ENCODE results near the gene TRPC4AP.

The TRPC4AP gene

GRCh38 chr20:35017099-35017835, 75.3 kb downstream of the TRPC4AP start:
- no peak overlapping the region for H3K4me3 ChIP-seq (ENCODE audit: low read length, poor library complexity, severe bottlenecking)
- no peak overlapping the region for H2AFZ ChIP-seq (ENCODE audit: low read length)
- no peaks in the 10 kb centered on the region for H3K9me2 ChIP-seq (replicated peaks; ENCODE audit: low read depth, low read length)
- H3K4me2 ChIP-seq (ENCODE audit: low read depth, low read length, poor library complexity, severe bottlenecking): no peak overlapping the region
- no peak overlapping the region for H3K9ac ChIP-seq (ENCODE audit: low read depth, low read length, poor library complexity, severe bottlenecking)
- TF ChIP-seq CTCF (conservative IDR thresholded peaks at IDR 0.05; ENCODE audit: low read length): no peak
- no peak for TF ChIP-seq EZH2phosphoT487 (IDR thresholded peaks at IDR 0.05; ENCODE audit: borderline replicate concordance)
- H3K9me3 ChIP-seq (ENCODE audit: insufficient read depth, low read depth, low read length): no peaks in the 10 kb centered on the region
- H3K27me3 ChIP-seq (ENCODE audit: insufficient read depth, low read length, poor library complexity, severe bottlenecking): no peaks in the 10 kb centered on the region
- H3K36me3 ChIP-seq (ENCODE audit: insufficient read depth, low read length): peaks cover 91% of the 10 kb centered on the region
- H4K20me1 ChIP-seq (ENCODE audit: insufficient read depth, low read length, poor library complexity, severe bottlenecking): no peaks in the 10 kb centered on the region
- H3K4me1 ChIP-seq (ENCODE audit: insufficient read depth, low read length, poor library complexity, severe bottlenecking): peaks cover 3% of the 10 kb centered on the region
- no peaks in the 10 kb centered on the region for H3K79me2 ChIP-seq (ENCODE audit: insufficient read depth, low read length)
- no peaks in the 10 kb centered on the region for H3F3A ChIP-seq (ENCODE audit: low read depth)

- Histone ChIP-seq H3K9me2 (replicated peaks; ENCODE audit: low read depth, low read length) (no peaks in the 10 kb centered on the region), H3K4me3 (ENCODE audit: low read length, poor library complexity, severe bottlenecking) (no peak overlapping the region), H3F3A (ENCODE audit: low read depth) (no peaks in the 10 kb centered on the region), H3K27me3 (ENCODE audit: insufficient read depth, low read length, poor library complexity, severe bottlenecking) (no peaks in the 10 kb centered on the region), H3K9me3 (ENCODE audit: insufficient read depth, low read depth, low read length) (no peaks in the 10 kb centered on the region), H3K9ac (ENCODE audit: low read depth, low read length, poor library complexity, severe bottlenecking) (no peak overlapping the region), H3K4me1 (ENCODE audit: insufficient read depth, low read length, poor library complexity, severe bottlenecking) (peaks cover 3% of the 10 kb centered on the region), H3K4me2 (ENCODE audit: low read depth, low read length, poor library complexity, severe bottlenecking) (no peak overlapping the region), H4K20me1 (ENCODE audit: insufficient read depth, low read length, poor library complexity, severe bottlenecking) (no peaks in the 10 kb centered on the region), H2AFZ (ENCODE audit: low read length) (no peak overlapping the region), H3K79me2 (ENCODE audit: insufficient read depth, low read length) (no peaks in the 10 kb centered on the region), H3K36me3 (ENCODE audit: insufficient read depth, low read length) (peaks cover 94% of the 10 kb centered on the region)
- TF ChIP-seq CTCF (conservative IDR thresholded peaks at IDR 0.05; ENCODE audit: low read length): no peak
- TF ChIP-seq EZH2phosphoT487 (IDR thresholded peaks at IDR 0.05; ENCODE audit: borderline replicate concordance): no peak
Measured at GRCh38 chr20:35015863-35016193, 76.8 kb downstream of the TRPC4AP start.

GRCh38 chr20:35014537-35014936, 78.1 kb downstream of the TRPC4AP start:
- Histone ChIP-seq H3F3A (ENCODE audit: low read depth) (no peaks in the 10 kb centered on the region), H3K4me2 (ENCODE audit: low read depth, low read length, poor library complexity, severe bottlenecking) (no peak overlapping the region), H3K79me2 (ENCODE audit: insufficient read depth, low read length) (no peaks in the 10 kb centered on the region), H3K4me1 (ENCODE audit: insufficient read depth, low read length, poor library complexity, severe bottlenecking) (peaks cover 3% of the 10 kb centered on the region), H3K9ac (ENCODE audit: low read depth, low read length, poor library complexity, severe bottlenecking) (no peak overlapping the region), H3K9me3 (ENCODE audit: insufficient read depth, low read depth, low read length) (no peaks in the 10 kb centered on the region), H3K36me3 (ENCODE audit: insufficient read depth, low read length) (peaks cover 93% of the 10 kb centered on the region), H2AFZ (ENCODE audit: low read length) (no peak overlapping the region), H3K27me3 (ENCODE audit: insufficient read depth, low read length, poor library complexity, severe bottlenecking) (no peaks in the 10 kb centered on the region), H3K9me2 (replicated peaks; ENCODE audit: low read depth, low read length) (no peaks in the 10 kb centered on the region), H4K20me1 (ENCODE audit: insufficient read depth, low read length, poor library complexity, severe bottlenecking) (no peaks in the 10 kb centered on the region), H3K4me3 (ENCODE audit: low read length, poor library complexity, severe bottlenecking) (no peak overlapping the region)
- TF ChIP-seq CTCF (conservative IDR thresholded peaks at IDR 0.05; ENCODE audit: low read length): no peak
- TF ChIP-seq EZH2phosphoT487 (IDR thresholded peaks at IDR 0.05; ENCODE audit: borderline replicate concordance): no peak

Measured in Loucy (cell line).